Activated B cell treated with CpG ODN at 0.5 μM for 24 hours (primary cell): Measurements from ENCODE around the gene KCNK16. TPM values are rescaled to one million over a fixed set of nuclear protein-coding genes. Genes with fewer than 3 reads are reported as not detected.

Experiments
- ATAC-seq: fragments of 200-7000 bp; cut with Tn5 transposase; one replicate; pipeline ENCODE4 v1.10.0; 2021; ENCODE audit warnings: low read depth, mild to moderate bottlenecking, moderate library complexity
- CTCF ChIA-PET: fragments of 350-600 bp; sonication (Branson Sonifier 250); formaldehyde crosslinking; loops from one replicate; lab custom pipeline; 2021; ENCODE audit warnings: antibody characterized with exemption; lab: Charles Lee
- POLR2A ChIA-PET: fragments of 350-600 bp; sonication (Branson Sonifier 250); formaldehyde crosslinking; loops from one replicate; lab custom pipeline; 2021; ENCODE audit warnings: antibody characterized with exemption; lab: Charles Lee
- DNase-seq: peaks from one replicate; pipeline ENCODE4 v3.0.0; 2022
- H3K27ac Mint-ChIP-seq: one replicate; pipeline ENCODE4 v1.8.0; 2020; ENCODE audit warnings: mixed read lengths
- H3K27me3 Mint-ChIP-seq: one replicate; pipeline ENCODE4 v1.8.0; 2021; ENCODE audit warnings: mixed read lengths
- H3K36me3 Mint-ChIP-seq: one replicate; pipeline ENCODE4 v1.8.0; 2021; ENCODE audit warnings: low read depth, mixed read lengths
- H3K4me1 Mint-ChIP-seq: one replicate; pipeline ENCODE4 v1.8.0; 2021; ENCODE audit warnings: mixed read lengths
- H3K4me3 Mint-ChIP-seq: one replicate; pipeline ENCODE4 v1.8.0; 2020; ENCODE audit warnings: mild to moderate bottlenecking, mixed read lengths
- H3K9me3 Mint-ChIP-seq: one replicate; pipeline ENCODE4 v1.8.0; 2020; ENCODE audit warnings: mixed read lengths
- CTCF ChIP-seq: fragments of 200-600 bp; IDR thresholded peaks from one replicate; pipeline ENCODE4 v1.8.0; 2022; ENCODE audit warnings: antibody characterized with exemption, mild to moderate bottlenecking
- intact Hi-C: fragments of 100-400 bp; cut with micrococcal nuclease; formaldehyde crosslinking; loops from one replicate; pipeline ENCODE4 v1.15.1; 2024
- total RNA-seq: library from RNA; stranded (reverse); gene quantifications from 2 replicates; pipeline ENCODE4 v1.2.3, GENCODE V29; 2022

Gene KCNK16
- total RNA-seq, result not detected in 2 replicates

DNA sequence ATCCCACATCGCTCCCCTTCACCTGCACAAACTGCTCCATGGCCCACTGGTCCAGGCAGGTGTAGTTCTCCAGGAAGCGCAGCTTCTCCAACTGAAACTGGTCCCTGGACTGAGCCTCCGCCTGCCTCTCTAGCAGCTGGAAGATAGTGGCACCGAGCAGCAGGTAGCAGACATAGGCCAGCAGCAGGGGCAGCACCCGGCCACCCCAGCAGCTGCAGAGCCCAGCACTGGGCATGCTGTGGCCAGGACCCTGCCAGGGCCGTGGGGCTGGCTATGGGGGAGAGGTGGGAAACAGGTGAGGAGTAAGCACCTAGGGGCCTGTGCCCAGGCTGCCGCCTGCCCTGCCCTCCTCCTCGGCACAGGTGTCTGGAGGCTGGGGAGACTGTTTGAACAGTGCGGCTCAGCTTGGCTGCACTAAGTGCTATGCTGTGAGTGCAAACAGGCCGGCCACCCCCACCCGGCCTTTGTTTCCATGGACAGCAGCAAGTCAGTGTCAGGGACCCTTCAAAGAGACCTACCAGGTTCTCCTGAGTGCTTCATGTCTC is at the start of gene KCNK16:
Gene KCNK16 (minus strand): TSS at position 397 of the 545 bp plus-strand sequence. CDS start 162 bp downstream, at position 235.
- CTCF ChIA-PET, result no interaction called here
- H3K27me3 Mint-ChIP-seq, result peaks cover 12% of the 10 kb centered on the region

DNA sequence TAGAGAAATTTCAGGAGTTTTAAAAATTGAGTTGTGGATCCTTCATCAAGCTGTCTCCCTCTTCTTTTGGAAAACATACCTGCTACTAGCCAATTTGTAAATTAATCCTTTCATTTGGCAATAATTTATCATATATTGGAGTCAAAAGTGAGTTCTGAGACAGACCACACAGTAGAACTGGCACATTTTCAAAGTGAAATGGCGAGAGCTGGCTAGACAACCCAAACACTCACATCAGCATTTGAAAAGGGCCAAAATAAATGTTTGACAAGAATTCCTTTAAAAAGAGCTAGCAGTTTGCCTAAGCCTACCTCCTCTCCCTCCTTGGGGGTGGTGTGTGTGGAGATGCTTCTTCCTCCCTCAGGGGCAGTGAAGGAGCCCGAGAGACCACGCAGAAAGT is 47.9 kb upstream of the KCNK16 start:
- POLR2A ChIA-PET, result no interaction called here
- ATAC-seq, result no peak
- H3K27ac Mint-ChIP-seq, result no peak overlapping the region

More for the DNA sequence above, at the start of gene KCNK16:
- H3K4me3 Mint-ChIP-seq, result no peak within 1 kb of the TSS
- no peaks in the 10 kb centered on the region for H3K36me3 Mint-ChIP-seq
- no peak within 1 kb of the TSS for H3K27ac Mint-ChIP-seq
- ATAC-seq, result no peak
- no peaks in the 10 kb centered on the region for H3K9me3 Mint-ChIP-seq
- peaks cover 9% of the 10 kb centered on the region for H3K4me1 Mint-ChIP-seq
- no peak for DNase-seq
- no peak for TF ChIP-seq CTCF
- POLR2A ChIA-PET, result no interaction called here
- intact Hi-C loops, result no loop called here

GRCh38 chr6:39369987-39370386 is 47.5 kb upstream of the KCNK16 start:
- Mint-ChIP-seq H3K4me1 (no peaks in the 10 kb centered on the region), H3K36me3 (no peaks in the 10 kb centered on the region), H3K27ac (no peak overlapping the region), H3K27me3 (peaks cover 10% of the 10 kb centered on the region), H3K4me3 (no peak overlapping the region), H3K9me3 (no peaks in the 10 kb centered on the region)
- POLR2A ChIA-PET, result no interaction called here
- ATAC-seq (no peak), DNase-seq (no peak)
- CTCF ChIA-PET, result interaction anchor here (1.3 to 1.5 kb wide), 2 partner anchors 8 to 67 kb away, joined by 3 to 4 read pairs; no protein-coding TSS in a partner anchor
- intact Hi-C loops, result no loop called here
- no peak for TF ChIP-seq CTCF

More for the DNA sequence above, 47.9 kb upstream of the KCNK16 start:
- Mint-ChIP-seq H3K9me3 (no peaks in the 10 kb centered on the region), H3K4me3 (no peak overlapping the region), H3K4me1 (no peaks in the 10 kb centered on the region), H3K27me3 (peaks cover 6% of the 10 kb centered on the region), H3K36me3 (no peaks in the 10 kb centered on the region)
- intact Hi-C loops, result no loop called here
- CTCF ChIA-PET, result interaction anchor here (1.3 to 1.5 kb wide), 2 partner anchors 8 to 68 kb away, joined by 3 to 4 read pairs; no protein-coding TSS in a partner anchor
- no peak for DNase-seq
- no peak for TF ChIP-seq CTCF

GRCh38 chr6:39367700-39368099 is 45.2 kb upstream of the KCNK16 start:
- CTCF ChIA-PET, result no interaction called here

More at GRCh38 chr6:39367700-39368099, 45.2 kb upstream of the KCNK16 start:
- no peaks in the 10 kb centered on the region for H3K9me3 Mint-ChIP-seq
- POLR2A ChIA-PET, result no interaction called here
- intact Hi-C loops, result no loop called here
- no peaks in the 10 kb centered on the region for H3K4me1 Mint-ChIP-seq
- H3K4me3 Mint-ChIP-seq, result no peak overlapping the region
- no peak overlapping the region for H3K27ac Mint-ChIP-seq
- H3K27me3 Mint-ChIP-seq, result peaks cover 11% of the 10 kb centered on the region
- no peak for DNase-seq
- H3K36me3 Mint-ChIP-seq, result no peaks in the 10 kb centered on the region
- no peak for ATAC-seq
- TF ChIP-seq CTCF, result no peak
